Esophagus squamous epithelium (tissue), 4 donors: ENCODE data around the gene CTNNA2.

Source experiments
- CTCF ChIP-seq, 6 experiments: fragments of 450-650 bp in 4 of 6; fragments of 200-600 bp in 2 of 6; sonication (generic) in 2 of 6; IDR thresholded peaks; one replicate each; pipeline ENCODE4 v1.5.1; 2016 to 2019; ENCODE audit warnings: antibody characterized with exemption in 6 of 6, mild to moderate bottlenecking in 4 of 6, moderate library complexity in 4 of 6
- POLR2A ChIP-seq, 4 donors: fragments of 450-650 bp; IDR thresholded peaks; one replicate each; pipeline ENCODE4 v1.6.1; 2017; ENCODE audit warnings: antibody characterized with exemption in 4 of 4, mild to moderate bottlenecking in 4 of 4, moderate library complexity in 3 of 4

- TF ChIP-seq POLR2A (IDR thresholded peaks at IDR 0.05) (no peak), CTCF (IDR thresholded peaks at IDR 0.05) (no peak)
Observed at GRCh38 chr2:80361904-80362303, 849.1 kb downstream of the CTNNA2 start.
